ENCODE measurements around the gene FOXI2.

- TF ChIP-seq CTCF (IDR thresholded peaks at IDR 0.05; ENCODE audit: low read depth, low read length, poor library complexity, severe bottlenecking): no peak
- no peak for TF ChIP-seq EZH2phosphoT487 (IDR thresholded peaks at IDR 0.05; ENCODE audit: borderline replicate concordance, low read length)
These were observed 25.9 kb downstream of the FOXI2 start for GRCh38 chr10:127762925-127763324.
